ENCODE measurements around the gene SGCE.
A peak's percentile ranks its signal among the peaks of the same experiment; 100 is the strongest.
"Not testable (repeated sequence)": the region's sequence is repeated elsewhere in the genome, so short reads cannot be mapped to it uniquely, and the experiment has no call there.

The SGCE gene, protein sequence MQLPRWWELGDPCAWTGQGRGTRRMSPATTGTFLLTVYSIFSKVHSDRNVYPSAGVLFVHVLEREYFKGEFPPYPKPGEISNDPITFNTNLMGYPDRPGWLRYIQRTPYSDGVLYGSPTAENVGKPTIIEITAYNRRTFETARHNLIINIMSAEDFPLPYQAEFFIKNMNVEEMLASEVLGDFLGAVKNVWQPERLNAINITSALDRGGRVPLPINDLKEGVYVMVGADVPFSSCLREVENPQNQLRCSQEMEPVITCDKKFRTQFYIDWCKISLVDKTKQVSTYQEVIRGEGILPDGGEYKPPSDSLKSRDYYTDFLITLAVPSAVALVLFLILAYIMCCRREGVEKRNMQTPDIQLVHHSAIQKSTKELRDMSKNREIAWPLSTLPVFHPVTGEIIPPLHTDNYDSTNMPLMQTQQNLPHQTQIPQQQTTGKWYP

DNA sequence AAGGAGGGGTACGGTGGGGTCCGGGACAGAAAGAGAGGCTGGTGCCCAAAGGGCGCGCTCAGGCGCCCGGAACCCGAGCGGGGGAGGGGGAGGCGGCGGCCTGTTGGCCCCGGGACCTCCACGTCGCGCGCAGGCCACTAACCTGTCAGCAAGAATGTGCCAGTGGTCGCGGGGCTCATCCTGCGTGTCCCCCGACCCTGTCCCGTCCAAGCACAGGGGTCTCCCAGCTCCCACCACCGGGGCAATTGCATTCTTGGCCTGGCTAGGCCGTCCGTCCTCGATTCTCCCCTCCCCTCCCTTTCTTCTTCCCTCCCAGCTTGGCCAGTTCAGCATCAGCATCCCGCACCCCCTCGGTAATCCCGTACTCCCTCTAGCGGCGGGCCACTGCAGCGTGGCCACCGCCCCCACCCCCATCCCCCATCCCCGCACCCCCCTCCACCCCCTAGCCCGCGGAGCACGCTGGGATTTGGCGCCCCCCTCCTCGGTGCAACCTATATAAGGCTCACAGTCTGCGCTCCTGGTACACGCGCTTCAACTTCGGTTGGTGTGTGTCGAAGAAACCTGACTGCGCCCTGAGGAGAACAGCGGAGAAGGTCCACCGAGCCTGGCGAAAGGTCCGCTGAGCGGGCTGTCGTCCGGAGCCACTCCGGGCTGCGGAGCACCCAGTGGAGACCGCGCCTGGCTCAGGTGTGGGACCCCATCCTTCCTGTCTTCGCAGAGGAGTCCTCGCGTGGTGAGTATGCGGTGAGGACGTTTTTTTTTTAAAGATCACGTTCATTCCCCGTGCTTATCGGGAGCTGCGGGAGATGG is at the start of gene SGCE:
TSS of gene SGCE (minus strand) at position 286 of the 810 bp plus-strand sequence. CDS start at position 251, 35 bp downstream.
- DNase-seq, result peak; percentile 42

- not testable (repeated sequence) for DNase-seq
Observed at GRCh38 chr7:94705155-94706021, 49.5 kb upstream of the SGCE start.

- DNase-seq, result no peak
Observed at GRCh38 chr7:94701555-94701973, 45.6 kb upstream of the SGCE start.

DNA sequence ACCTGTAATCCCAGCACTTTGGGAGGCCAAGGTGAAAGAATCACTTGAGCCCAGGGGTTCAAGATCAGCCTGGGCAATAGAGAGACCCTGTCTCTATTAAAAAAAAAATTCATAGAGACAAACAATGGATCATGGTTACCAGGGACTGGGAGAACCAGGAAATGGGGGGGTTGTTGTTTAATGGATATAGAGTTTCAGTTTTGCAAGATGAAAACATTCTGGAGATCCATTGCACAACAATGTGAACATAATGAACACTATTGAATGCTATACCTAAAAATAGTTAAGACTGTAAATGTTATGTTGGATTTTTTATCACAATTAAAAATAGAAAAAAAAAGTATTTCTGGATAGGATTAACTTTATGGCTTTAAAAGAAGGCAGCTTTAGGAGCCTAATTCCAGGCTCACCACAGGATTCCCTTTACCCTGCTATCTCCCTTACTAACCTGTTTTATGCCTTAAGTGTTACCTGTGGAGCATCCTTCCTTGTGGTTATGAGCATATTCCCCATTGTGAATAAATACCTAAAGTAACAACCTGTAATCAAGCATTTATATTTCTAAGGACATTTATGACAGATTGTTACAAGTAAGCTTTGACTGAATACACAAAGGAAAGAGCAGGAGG is 45.1 kb upstream of the SGCE start:
- no peak for DNase-seq

DNA sequence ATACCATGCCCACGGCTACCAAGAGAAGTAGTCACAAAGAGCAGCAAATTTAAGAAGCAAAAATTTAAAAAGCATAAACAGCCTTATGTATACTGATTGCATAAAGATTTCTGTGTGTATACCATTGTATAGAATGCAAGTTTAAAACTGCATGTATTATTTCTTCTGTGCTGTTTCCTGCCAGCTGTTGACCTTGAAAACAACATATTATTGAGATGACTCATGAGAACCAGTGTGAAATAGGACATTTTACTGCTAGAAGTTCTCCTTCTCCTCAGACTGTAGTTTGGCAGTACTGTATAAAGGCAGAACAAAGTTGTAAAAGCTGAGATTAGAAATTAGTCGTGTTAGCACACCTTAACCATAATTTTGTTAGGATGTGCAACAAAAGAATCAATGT is 42.3 kb upstream of the SGCE start:
- no peak for DNase-seq

- no peak for DNase-seq
Observed at GRCh38 chr7:94697035-94697974, 41.4 kb upstream of the SGCE start.

- DNase-seq, result no peak
Observed at GRCh38 chr7:94687810-94688209, 31.9 kb upstream of the SGCE start.

GRCh38 chr7:94687076-94687475 is 31.1 kb upstream of the SGCE start:
- no peak for DNase-seq

GRCh38 chr7:94683066-94683465 is 27.1 kb upstream of the SGCE start:
- no peak for DNase-seq

DNA sequence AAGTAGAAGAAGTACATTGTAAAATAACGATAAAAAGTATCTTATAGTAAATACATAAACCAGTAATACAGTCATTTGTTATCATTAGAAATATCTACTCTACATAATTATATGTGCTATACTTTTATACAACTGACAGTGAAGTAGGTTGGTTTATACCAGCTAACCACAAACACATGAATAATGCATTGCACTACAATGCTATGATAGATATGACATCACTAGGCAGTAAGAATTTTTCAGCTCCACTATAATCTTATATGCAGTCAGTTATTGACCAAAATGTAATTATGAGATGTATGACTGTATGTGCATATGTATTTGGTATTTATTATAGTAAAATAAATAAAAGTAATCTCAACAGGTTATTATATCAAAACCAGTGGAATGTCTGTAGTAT is 23.4 kb upstream of the SGCE start:
- DNase-seq, result no peak

GRCh38 chr7:94676431-94676830 is 20.5 kb upstream of the SGCE start:
- no peak for DNase-seq

DNA sequence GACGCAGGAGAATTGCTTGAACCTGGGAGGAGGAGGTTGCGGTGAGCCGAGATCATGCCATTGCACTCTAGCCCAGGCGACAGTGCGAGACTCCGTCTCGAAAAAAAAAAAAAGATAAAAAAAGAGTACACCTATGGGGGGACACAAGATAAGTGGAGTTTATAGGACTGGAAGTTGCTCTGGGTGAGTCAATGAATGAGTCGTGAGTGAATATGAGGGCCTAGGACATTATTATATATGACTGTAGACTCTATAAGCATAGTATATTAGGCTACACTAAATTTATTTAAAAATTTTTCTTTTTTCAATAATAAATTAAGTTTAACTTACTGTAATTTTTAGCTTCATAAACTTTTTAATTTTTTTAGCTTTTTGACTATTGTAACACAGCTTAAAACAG is 19.4 kb upstream of the SGCE start:
- DNase-seq, result no peak

GRCh38 chr7:94671444-94672235 is 15.7 kb upstream of the SGCE start:
- no peak for DNase-seq

GRCh38 chr7:94669773-94670495 is 14.0 kb upstream of the SGCE start:
- no peak for DNase-seq

- DNase-seq, result no peak
Observed at GRCh38 chr7:94666879-94667587, 11.1 kb upstream of the SGCE start.

- DNase-seq, result no peak
Observed at GRCh38 chr7:94665426-94665825, 9.5 kb upstream of the SGCE start.

DNA sequence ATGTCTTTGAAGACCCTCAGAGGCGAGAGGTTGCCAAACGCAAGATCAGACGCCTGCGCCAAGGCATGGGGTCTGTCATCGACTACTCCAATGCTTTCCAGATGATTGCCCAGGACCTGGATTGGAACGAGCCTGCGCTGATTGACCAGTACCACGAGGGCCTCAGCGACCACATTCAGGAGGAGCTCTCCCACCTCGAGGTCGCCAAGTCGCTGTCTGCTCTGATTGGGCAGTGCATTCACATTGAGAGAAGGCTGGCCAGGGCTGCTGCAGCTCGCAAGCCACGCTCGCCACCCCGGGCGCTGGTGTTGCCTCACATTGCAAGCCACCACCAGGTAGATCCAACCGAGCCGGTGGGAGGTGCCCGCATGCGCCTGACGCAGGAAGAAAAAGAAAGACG is 8.1 kb upstream of the SGCE start:
- DNase-seq, result no peak

GRCh38 chr7:94662548-94662947 is 6.6 kb upstream of the SGCE start:
- no peak for DNase-seq

DNA sequence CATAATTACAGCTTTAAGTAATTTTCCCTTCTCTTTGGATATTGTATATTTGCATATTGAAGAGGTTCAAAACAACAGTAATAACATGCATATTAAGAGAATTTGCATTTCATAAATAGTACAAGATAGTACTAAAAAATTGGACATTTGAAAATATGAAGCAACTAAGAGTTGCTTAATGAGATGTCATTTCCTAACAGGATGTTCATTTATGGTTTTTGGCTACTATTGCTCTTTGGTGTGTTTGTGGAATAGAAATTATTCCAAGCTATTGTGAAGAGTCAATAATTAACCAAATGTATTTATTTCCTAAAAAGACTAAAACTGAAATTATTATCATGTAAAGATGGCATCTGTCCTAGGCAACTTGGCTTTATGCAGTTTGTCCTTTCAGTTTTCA is 4.1 kb upstream of the SGCE start:
- DNase-seq, result no peak

Data from stimulated activated CD4-positive, alpha-beta T cell treated with anti-CD3 and anti-CD28 coated beads, Interleukin-4, amount 100 ng/mL, for 24 hours (primary cell).